Hepatic stellate cell (primary cell): Measurements from ENCODE around the gene DDX25.

Experiments used
- DNase-seq: peaks from one replicate; pipeline ENCODE4 v3.0.0; 2011; ENCODE audit warnings: low spot score

DDX25 gene

GRCh38 chr11:125950696-125951651 is 46.7 kb downstream of the DDX25 start:
- DNase-seq: no peak

- no peak for DNase-seq
Measured at GRCh38 chr11:125951731-125952130, 47.4 kb downstream of the DDX25 start.

- no peak for DNase-seq
Measured at GRCh38 chr11:125952559-125952958, 48.3 kb downstream of the DDX25 start.

- DNase-seq: no peak
Measured at GRCh38 chr11:125952973-125953372, 48.7 kb downstream of the DDX25 start.

- DNase-seq: no peak
Measured at GRCh38 chr11:125953401-125953935, 49.2 kb downstream of the DDX25 start.

- DNase-seq: no peak
Measured at GRCh38 chr11:125954123-125954944, 50.0 kb downstream of the DDX25 start.

GRCh38 chr11:125954945-125955640 is 50.8 kb downstream of the DDX25 start:
- DNase-seq: no peak

GRCh38 chr11:125955856-125956255 is 51.5 kb downstream of the DDX25 start:
- DNase-seq: no peak

GRCh38 chr11:125956391-125957134 is 52.3 kb downstream of the DDX25 start:
- no peak for DNase-seq

- no peak for DNase-seq
Measured at GRCh38 chr11:125957618-125958332, 53.5 kb downstream of the DDX25 start.

- DNase-seq: no peak
Measured at GRCh38 chr11:125958872-125959400, 54.6 kb downstream of the DDX25 start.

GRCh38 chr11:125959511-125959910 is 55.2 kb downstream of the DDX25 start:
- no peak for DNase-seq

- no peak for DNase-seq
Measured at GRCh38 chr11:125959931-125960330, 55.6 kb downstream of the DDX25 start.

- no peak for DNase-seq
Measured at GRCh38 chr11:125960771-125961170, 56.5 kb downstream of the DDX25 start.

- DNase-seq: no peak
Measured at GRCh38 chr11:125967515-125967914, 63.2 kb downstream of the DDX25 start.

GRCh38 chr11:125968354-125968753 is 64.0 kb downstream of the DDX25 start:
- no peak for DNase-seq

GRCh38 chr11:125971618-125972017 is 67.3 kb downstream of the DDX25 start:
- no peak for DNase-seq

- DNase-seq: no peak
Measured at GRCh38 chr11:125974284-125974683, 70.0 kb downstream of the DDX25 start.

GRCh38 chr11:125975634-125976033 is 71.3 kb downstream of the DDX25 start:
- DNase-seq: no peak

- DNase-seq: no peak
Measured at GRCh38 chr11:125976156-125976555, 71.8 kb downstream of the DDX25 start.
